K562 (cell line): ENCODE results near the gene NOTO. TPM values are rescaled to one million over a fixed set of nuclear protein-coding genes. Genes with fewer than 3 reads are reported as not detected.

Source experiments
- ATAC-seq: fragments of 200-7000 bp; cut with Tn5 transposase; 3 replicates; pipeline ENCODE4 v1.9.1; 2020; ENCODE audit warnings: moderate library complexity
- BruUV-seq: library from RNA; stranded (reverse); fragments of 400-500 nt; replicated peaks from 2 replicates; lab custom pipeline; 2021; lab: Mats Ljungman, UMichigan
- CTCF ChIA-PET: fragments of 300-600 bp; formaldehyde crosslinking; extraction: SDS; loops from one replicate; lab custom pipeline; 2021; ENCODE audit warnings: low intra/inter-chr PET ratio; lab: Yijun Ruan, JAX
- POLR2A ChIA-PET: fragments of 300-600, 350-650 bp; sonication (Branson Sonifier 250); formaldehyde crosslinking; extraction: SDS; loops from one replicate; lab custom pipeline; 2021; ENCODE audit warnings: antibody characterized with exemption, inconsistent platforms; lab: Yijun Ruan, JAX
- DNase-seq, 4 experiments: peaks; one replicate each; pipeline versions ENCODE4 v3.0.0 to v3.0.0-alpha.2; 2011 to 2018; ENCODE audit warnings: low spot score in 3 of 4, mixed read lengths in 3 of 4; ENCODE audit errors: extremely low read depth in 1 of 4
- FAIRE-seq: peaks from 2 replicates; lab custom pipeline; 2011; peaks lifted over from hg19 to GRCh38; lab: Jason Lieb, UNC
- H2AFZ ChIP-seq: 2 replicates; pipeline ENCODE4 v1.6.0; 2011; ENCODE audit warnings: low read depth, low read length, control low read depth, inconsistent platforms
- H3K27ac ChIP-seq: fragments of 200-600 bp; 3 replicates; pipeline ENCODE4 v1.8.0; 2011; ENCODE audit warnings: low read depth, mild to moderate bottlenecking, control low read depth, inconsistent platforms, low read length, moderate library complexity, mixed read lengths; ENCODE audit errors: extremely low read depth
- H3K27me3 ChIP-seq, 2 experiments: fragments of 300-600 bp in 1 of 2; 2 replicates in 1 of 2; 3 replicates in 1 of 2; pipeline versions ENCODE4 v1.6.0 to v1.8.0; 2011; ENCODE audit warnings: inconsistent platforms in 2 of 2, low read length in 2 of 2, mild to moderate bottlenecking in 1 of 2, mixed read lengths in 1 of 2, moderate library complexity in 1 of 2; ENCODE audit not compliant: control insufficient read depth in 2 of 2, insufficient read depth in 2 of 2
- H3K36me3 ChIP-seq: fragments of 300-600 bp; 3 replicates; pipeline ENCODE4 v1.8.0; 2011; ENCODE audit warnings: mild to moderate bottlenecking, low read length, inconsistent platforms; ENCODE audit not compliant: control insufficient read depth, insufficient read depth
- H3K4me1 ChIP-seq, 2 experiments: fragments of 200-600 bp in 1 of 2; replicated peaks in 1 of 2; 2 replicates in 1 of 2; 3 replicates in 1 of 2; pipeline versions ENCODE4 v1.5.1 to v1.8.0; 2011; ENCODE audit warnings: inconsistent platforms in 2 of 2, low read length in 2 of 2, mild to moderate bottlenecking in 1 of 2, mixed read lengths in 1 of 2, moderate library complexity in 1 of 2; ENCODE audit not compliant: control insufficient read depth in 2 of 2, insufficient read depth in 2 of 2
- H3K4me2 ChIP-seq: 2 replicates; pipeline ENCODE4 v1.6.1; 2011; ENCODE audit warnings: low read length, control low read depth, inconsistent platforms, mixed read lengths; ENCODE audit not compliant: insufficient read depth
- H3K4me3 ChIP-seq: fragments of 200-600 bp; sonication (generic), shearing (Covaris generic); 2 replicates; pipeline ENCODE4 v1.5.1; 2016; ENCODE audit warnings: control low read depth, inconsistent platforms
- H3K79me2 ChIP-seq: fragments of 200-600 bp; 3 replicates; pipeline ENCODE4 v1.8.0; 2011; ENCODE audit warnings: low read length, inconsistent platforms; ENCODE audit not compliant: control insufficient read depth, insufficient read depth
- H3K9ac ChIP-seq, 2 experiments: 2 replicates each; pipeline versions ENCODE4 v1.6.0 to v1.6.1; 2011; ENCODE audit warnings: low read depth in 2 of 2, low read length in 2 of 2, control low read depth in 1 of 2, inconsistent platforms in 1 of 2, mild to moderate bottlenecking in 1 of 2, mixed read lengths in 1 of 2; ENCODE audit not compliant: insufficient read depth in 1 of 2
- H3K9me1 ChIP-seq: one replicate; pipeline ENCODE4 v1.6.0; 2011; ENCODE audit warnings: inconsistent platforms, mild to moderate bottlenecking, low read length, moderate library complexity; ENCODE audit not compliant: control insufficient read depth, insufficient read depth
- H3K9me3 ChIP-seq: replicated peaks from 2 replicates; pipeline ENCODE4 v1.5.1; 2011; ENCODE audit warnings: low read depth, low read length, inconsistent platforms; ENCODE audit not compliant: control insufficient read depth, insufficient read depth
- H4K20me1 ChIP-seq: replicated peaks from 2 replicates; pipeline ENCODE4 v1.6.1; 2011; ENCODE audit warnings: low read length, inconsistent platforms, mixed read lengths; ENCODE audit not compliant: control insufficient read depth, insufficient read depth
- CBFA2T3 ChIP-seq: fragments of 450-650 bp; IDR thresholded peaks from 2 replicates; pipeline ENCODE4 v1.6.1; 2017
- POLR2G ChIP-seq: fragments of 200-400 bp; formaldehyde crosslinking; IDR thresholded peaks from 2 replicates; pipeline ENCODE4 v1.6.1; 2017; ENCODE audit warnings: low read depth, mild to moderate bottlenecking, antibody characterized with exemption, low read length, moderate library complexity
- SPI1 ChIP-seq: IDR thresholded peaks from 2 replicates; pipeline ENCODE4 v1.6.1; 2011; ENCODE audit warnings: low read depth, low read length, control low read depth, borderline replicate concordance
- ZBTB33 ChIP-seq: sonication (generic); formaldehyde crosslinking; IDR thresholded peaks from 2 replicates; pipeline ENCODE4 v1.8.1; 2023; ENCODE audit warnings: mild to moderate bottlenecking, missing genetic modification reagents
- WGBS: fragments of 100-300 bp; shearing (Covaris generic); methylation state at CpG from one replicate; pipeline ENCODE4 v1.1.6; 2016; ENCODE audit warnings: low coverage, mixed read lengths; ENCODE audit not compliant: insufficient coverage; ENCODE audit errors: missing lambda C conversion rate; 5-methylcytosine and 5-hydroxymethylcytosine counted together
- in situ Hi-C: fragments of 300-500 bp; cut with MboI; formaldehyde crosslinking; loops from 4 replicates; pipeline ENCODE4 v1.15.0; 2018; ENCODE audit warnings: inconsistent platforms, mixed read lengths
- intact Hi-C: fragments of 100-400 bp; cut with micrococcal nuclease; formaldehyde crosslinking; loops from 2 replicates; pipeline ENCODE4 v1.14.2; 2022
- polyA plus RNA-seq, 8 experiments: library from polyadenylated mRNA; depleted of rRNA in 4 of 8; stranded (reverse) in 5 of 8; unstranded in 3 of 8; fragments of >200 nt; fragmentation: Nextera tagmentation in 2 of 8; fragmentation: Illumina TruSeq in 1 of 8; extraction: Ambion mirVana in 2 of 8; extraction: Trizol in 1 of 8; gene quantifications; 2 replicates each; pipeline versions ENCODE4 v1.2.1 to v1.2.3, GENCODE V29; 2011 to 2014; ENCODE audit warnings: inconsistent platforms in 1 of 8, missing spikeins in 1 of 8
- total RNA-seq, 7 experiments: library from RNA; depleted of rRNA in 6 of 7; stranded (reverse); fragments of >200 nt in 6 of 7; fragmentation: Illumina TruSeq in 2 of 7; extraction: Trizol in 2 of 7; gene quantifications; 2 replicates each; pipeline versions ENCODE4 v1.2.1 to v1.2.3, GENCODE V29; 2011 to 2021; ENCODE audit warnings: low replicate concordance in 1 of 7
- TF ChIP-seq, protein P1 (sequence below): sonication (generic); formaldehyde crosslinking; IDR thresholded peaks from 2 replicates; pipeline ENCODE4 v1.8.0; 2022; ENCODE audit warnings: mild to moderate bottlenecking, missing genetic modification reagents, borderline replicate concordance

NOTO gene
- total and polyA plus RNA-seq, 9 of the 15 experiments (the other 6 are each of a cell fraction or from before 2014, with no cell fraction given), result not detected

GRCh38 chr2:73225513-73226360 is 23.4 kb downstream of the NOTO start:
- POLR2A ChIA-PET, result interaction anchor here (4.9 kb wide), 1 partner anchor 9 kb away, joined by 43 read pairs; the partner anchor contains the start of genes CCT7 and PRADC1
- Histone ChIP-seq H2AFZ (no peak overlapping the region), H3K4me1 (peaks cover 0 to 7% of the 10 kb centered on the region in 2 experiments; a peak in 3 of 5 replicates), H3K36me3 (peaks cover 89% of the 10 kb centered on the region), H3K79me2 (no peaks in the 10 kb centered on the region), H3K9ac (peak overlapping the region in 1 of 2 experiments; percentile 62; a peak in 1 of 4 replicates), H3K4me2 (no peak overlapping the region), H4K20me1 (peaks cover 3% of the 10 kb centered on the region; the same call in 1 of the 2 replicates), H3K27ac (no peak overlapping the region), H3K27me3 (no peaks in the 10 kb centered on the region), H3K9me3 (no peaks in the 10 kb centered on the region), H3K4me3 (no peak overlapping the region), H3K9me1 (no peaks in the 10 kb centered on the region)
- TSS peak; percentile 20 for BruUV-seq
- DNase-seq, result no peak
- peak; percentile 24; the same call in 2 of the 3 replicates for ATAC-seq
- CTCF ChIA-PET, result no interaction called here
- intact Hi-C loops, result no loop called here
- WGBS, result 73% methylated on average over 8 of the region's 9 CpGs
- in situ Hi-C loops, result no loop called here
- FAIRE-seq, result no peak
- TF ChIP-seq CBFA2T3, result peak; percentile 12; the same call in 1 of the 2 replicates
- peak; percentile 43; the same call in 1 of the 2 replicates for TF ChIP-seq SPI1
- TF ChIP-seq POLR2G, result 0 out of 2 replicates have a peak, but pooled peaks have one; percentile 12
- TF ChIP-seq, protein P1, sequence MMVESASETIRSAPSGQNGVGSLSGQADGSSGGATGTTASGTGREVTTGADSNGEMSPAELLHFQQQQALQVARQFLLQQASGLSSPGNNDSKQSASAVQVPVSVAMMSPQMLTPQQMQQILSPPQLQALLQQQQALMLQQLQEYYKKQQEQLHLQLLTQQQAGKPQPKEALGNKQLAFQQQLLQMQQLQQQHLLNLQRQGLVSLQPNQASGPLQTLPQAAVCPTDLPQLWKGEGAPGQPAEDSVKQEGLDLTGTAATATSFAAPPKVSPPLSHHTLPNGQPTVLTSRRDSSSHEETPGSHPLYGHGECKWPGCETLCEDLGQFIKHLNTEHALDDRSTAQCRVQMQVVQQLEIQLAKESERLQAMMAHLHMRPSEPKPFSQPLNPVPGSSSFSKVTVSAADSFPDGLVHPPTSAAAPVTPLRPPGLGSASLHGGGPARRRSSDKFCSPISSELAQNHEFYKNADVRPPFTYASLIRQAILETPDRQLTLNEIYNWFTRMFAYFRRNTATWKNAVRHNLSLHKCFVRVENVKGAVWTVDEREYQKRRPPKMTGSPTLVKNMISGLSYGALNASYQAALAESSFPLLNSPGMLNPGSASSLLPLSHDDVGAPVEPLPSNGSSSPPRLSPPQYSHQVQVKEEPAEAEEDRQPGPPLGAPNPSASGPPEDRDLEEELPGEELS, result no peak
- peak; percentile 61; the same call in 1 of the 2 replicates for TF ChIP-seq ZBTB33 (CRISPR knock-in tag)
